ENCODE data around the gene CERKL. TPM values are rescaled to one million over a fixed set of nuclear protein-coding genes. Genes with fewer than 3 reads are reported as not detected.

CERKL gene
- total RNA-seq, 2 donors from 2014 or later, result 0.07 TPM; not detected in 1

- H3K9me3 Mint-ChIP-seq, result no peaks in the 10 kb centered on the region
Observed at GRCh38 chr2:181639686-181640085, 17.2 kb downstream of the CERKL start.

GRCh38 chr2:181632733-181633401, 24.0 kb downstream of the CERKL start:
- no peaks in the 10 kb centered on the region for H3K9me3 Mint-ChIP-seq
- no peaks in the 10 kb centered on the region for H3K36me3 Mint-ChIP-seq (ENCODE audit: insufficient read depth in 2 of 2)
- peaks cover 6% of the 10 kb centered on the region for H3K27me3 Mint-ChIP-seq (ENCODE audit: low read depth)
- no peak for ATAC-seq (replicated peaks in 1 of 2)
- H3K4me3 Mint-ChIP-seq, result no peak overlapping the region
- no peaks in the 10 kb centered on the region for H3K4me1 Mint-ChIP-seq (ENCODE audit: low read depth)
- no peak for DNase-seq
- no peak overlapping the region for H3K27ac Mint-ChIP-seq

More at GRCh38 chr2:181639686-181640085, 17.2 kb downstream of the CERKL start:
- Mint-ChIP-seq H3K4me3 (no peak overlapping the region), H3K36me3 (ENCODE audit: insufficient read depth in 2 of 2) (no peaks in the 10 kb centered on the region), H3K4me1 (ENCODE audit: low read depth) (no peaks in the 10 kb centered on the region), H3K27me3 (ENCODE audit: low read depth) (no peaks in the 10 kb centered on the region), H3K27ac (no peak overlapping the region)
- ATAC-seq (replicated peaks in 1 of 2) (no peak), DNase-seq (no peak)

DNA sequence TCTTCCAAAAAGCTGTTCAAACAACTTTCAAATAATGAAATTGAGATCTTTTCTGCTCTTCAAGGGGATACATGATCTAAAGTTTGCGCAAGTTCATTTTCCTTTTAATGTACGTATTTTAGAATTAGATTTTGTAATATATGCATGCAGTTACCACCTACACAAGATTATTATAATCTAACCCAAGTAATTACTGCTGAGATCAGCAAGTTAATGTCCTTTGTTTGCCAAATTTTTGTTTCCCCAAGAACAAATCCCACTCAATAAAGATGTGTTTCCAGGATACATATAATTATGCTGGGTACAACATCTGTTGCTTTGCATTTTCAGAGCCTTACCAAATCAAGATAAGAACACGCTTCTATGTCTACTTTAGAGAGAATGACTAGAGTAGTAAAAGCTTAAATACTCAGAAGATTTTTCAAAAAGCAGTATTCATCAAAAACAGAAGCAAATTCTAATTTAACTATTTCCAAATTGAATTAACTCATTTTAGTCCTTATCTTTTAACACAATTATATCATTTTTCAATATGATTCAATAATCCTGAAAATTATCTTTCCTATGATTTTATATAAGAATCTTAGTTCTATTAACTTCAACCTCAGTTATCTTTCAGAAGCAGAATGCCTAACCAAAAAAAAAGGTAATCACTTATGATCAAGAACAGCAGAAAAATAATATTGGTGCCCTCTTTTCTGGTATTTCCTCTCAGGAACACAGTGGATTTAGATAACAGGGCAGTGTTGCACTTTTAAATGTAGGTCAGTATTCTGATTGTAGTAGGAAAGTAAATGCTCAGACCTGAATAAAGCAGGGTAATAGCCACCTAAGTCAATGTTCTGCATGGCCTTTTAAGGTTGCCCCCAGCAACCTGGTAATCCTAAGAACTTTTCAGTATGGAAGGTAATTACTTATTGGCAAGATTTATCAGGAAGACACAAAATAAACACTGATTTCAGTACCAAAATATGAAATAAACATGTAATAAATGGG, 28.0 kb downstream of the CERKL start:
- H3K36me3 Mint-ChIP-seq (ENCODE audit: insufficient read depth in 2 of 2), result no peaks in the 10 kb centered on the region
- ATAC-seq (replicated peaks in 1 of 2) (no peak), DNase-seq (no peak)
- H3K27me3 Mint-ChIP-seq (ENCODE audit: low read depth), result peaks cover 13% of the 10 kb centered on the region
- no peaks in the 10 kb centered on the region for H3K4me1 Mint-ChIP-seq (ENCODE audit: low read depth)
- no peak overlapping the region for H3K27ac Mint-ChIP-seq
- no peak overlapping the region for H3K4me3 Mint-ChIP-seq
- peaks cover 0 to under 1% of the 10 kb centered on the region in 2 donors for H3K9me3 Mint-ChIP-seq

GRCh38 chr2:181627545-181627944, 29.4 kb downstream of the CERKL start:
- peaks cover 13% of the 10 kb centered on the region for H3K27me3 Mint-ChIP-seq (ENCODE audit: low read depth)
- no peak overlapping the region for H3K4me3 Mint-ChIP-seq

GRCh38 chr2:181626671-181627070, 30.2 kb downstream of the CERKL start:
- no peaks in the 10 kb centered on the region for H3K36me3 Mint-ChIP-seq (ENCODE audit: insufficient read depth in 2 of 2)
- H3K9me3 Mint-ChIP-seq, result peaks cover 0 to 1% of the 10 kb centered on the region in 2 donors
- no peaks in the 10 kb centered on the region for H3K4me1 Mint-ChIP-seq (ENCODE audit: low read depth)
- DNase-seq (no peak), ATAC-seq (replicated peaks in 1 of 2) (no peak)
- H3K27ac Mint-ChIP-seq, result no peak overlapping the region
- peaks cover 13% of the 10 kb centered on the region for H3K27me3 Mint-ChIP-seq (ENCODE audit: low read depth)
- no peak overlapping the region for H3K4me3 Mint-ChIP-seq

More at GRCh38 chr2:181627545-181627944, 29.4 kb downstream of the CERKL start:
- Mint-ChIP-seq H3K4me1 (ENCODE audit: low read depth) (no peaks in the 10 kb centered on the region), H3K36me3 (ENCODE audit: insufficient read depth in 2 of 2) (no peaks in the 10 kb centered on the region), H3K9me3 (peaks cover 0 to 1% of the 10 kb centered on the region in 2 donors), H3K27ac (no peak overlapping the region)
- ATAC-seq (replicated peaks in 1 of 2), result no peak
- DNase-seq, result no peak

DNA sequence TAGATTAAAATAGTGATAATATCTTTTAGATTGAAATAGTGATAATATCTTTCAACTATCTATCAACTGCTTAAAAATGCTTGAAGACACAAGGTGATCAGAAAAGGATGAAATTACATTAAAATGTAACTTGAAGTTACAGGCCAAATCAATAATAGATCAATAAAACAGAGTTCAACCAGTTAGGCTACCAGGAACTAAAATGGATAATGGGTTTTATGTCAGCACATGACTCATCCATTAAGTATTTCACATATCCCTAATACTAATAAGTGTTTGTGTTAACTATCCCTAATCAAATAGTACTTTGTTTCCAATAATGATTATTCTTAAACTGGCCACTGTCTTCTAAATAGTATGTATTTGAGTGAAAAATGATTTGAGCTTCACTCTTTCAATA, 33.7 kb downstream of the CERKL start:
- no peak for ATAC-seq (replicated peaks in 1 of 2)
- Mint-ChIP-seq H3K9me3 (peaks cover 0 to 1% of the 10 kb centered on the region in 2 donors), H3K27me3 (ENCODE audit: low read depth) (peaks cover 10% of the 10 kb centered on the region), H3K4me1 (ENCODE audit: low read depth) (no peaks in the 10 kb centered on the region), H3K27ac (no peak overlapping the region), H3K4me3 (no peak overlapping the region), H3K36me3 (ENCODE audit: insufficient read depth in 2 of 2) (no peaks in the 10 kb centered on the region)
- no peak for DNase-seq

DNA sequence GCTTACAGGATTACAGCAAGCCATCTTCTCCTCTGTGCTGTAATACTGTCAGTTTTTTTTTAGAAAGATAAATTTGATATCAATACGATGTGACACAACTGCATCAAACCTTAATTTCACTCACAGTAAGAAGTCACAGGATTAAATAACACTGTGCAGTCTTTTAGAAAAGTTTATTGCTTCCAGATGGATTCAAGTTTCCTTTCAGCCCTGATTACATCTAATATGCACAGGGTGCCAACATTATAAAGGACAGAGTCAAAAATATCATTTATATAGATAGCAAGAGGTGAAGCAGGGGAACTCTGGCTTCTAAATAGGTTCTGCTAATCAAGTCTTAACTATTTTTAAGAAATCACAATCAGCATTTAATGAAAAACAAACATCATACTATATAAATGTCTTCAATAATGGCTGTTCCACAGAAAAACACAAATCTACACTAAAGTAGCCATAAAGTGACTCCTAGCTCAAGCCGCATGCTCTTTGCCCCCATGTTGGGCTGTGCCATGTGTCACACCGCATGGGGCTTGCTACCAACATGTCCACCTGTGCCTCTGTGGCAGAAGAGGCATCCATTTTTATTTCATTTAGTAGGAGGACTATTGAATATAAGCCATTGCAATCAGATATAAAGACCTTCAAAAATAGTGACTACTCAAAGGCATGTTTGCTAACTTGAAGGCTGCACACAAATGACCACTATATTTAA, 35.0 kb downstream of the CERKL start:
- Mint-ChIP-seq H3K27ac (no peak overlapping the region), H3K4me3 (no peak overlapping the region), H3K36me3 (ENCODE audit: insufficient read depth in 2 of 2) (no peaks in the 10 kb centered on the region), H3K9me3 (peaks cover 0 to 1% of the 10 kb centered on the region in 2 donors), H3K27me3 (ENCODE audit: low read depth) (peaks cover 3% of the 10 kb centered on the region), H3K4me1 (ENCODE audit: low read depth) (no peaks in the 10 kb centered on the region)
- DNase-seq (no peak), ATAC-seq (replicated peaks in 1 of 2) (no peak)

GRCh38 chr2:181619516-181619915, 37.4 kb downstream of the CERKL start:
- H3K27me3 Mint-ChIP-seq (ENCODE audit: low read depth), result no peaks in the 10 kb centered on the region
- H3K4me1 Mint-ChIP-seq (ENCODE audit: low read depth), result no peaks in the 10 kb centered on the region
- peaks cover 0 to 1% of the 10 kb centered on the region in 2 donors for H3K9me3 Mint-ChIP-seq
- DNase-seq (no peak), ATAC-seq (replicated peaks in 1 of 2) (no peak)
- H3K36me3 Mint-ChIP-seq (ENCODE audit: insufficient read depth in 2 of 2), result no peaks in the 10 kb centered on the region
- H3K27ac Mint-ChIP-seq, result no peak overlapping the region
- H3K4me3 Mint-ChIP-seq, result no peak overlapping the region

DNA sequence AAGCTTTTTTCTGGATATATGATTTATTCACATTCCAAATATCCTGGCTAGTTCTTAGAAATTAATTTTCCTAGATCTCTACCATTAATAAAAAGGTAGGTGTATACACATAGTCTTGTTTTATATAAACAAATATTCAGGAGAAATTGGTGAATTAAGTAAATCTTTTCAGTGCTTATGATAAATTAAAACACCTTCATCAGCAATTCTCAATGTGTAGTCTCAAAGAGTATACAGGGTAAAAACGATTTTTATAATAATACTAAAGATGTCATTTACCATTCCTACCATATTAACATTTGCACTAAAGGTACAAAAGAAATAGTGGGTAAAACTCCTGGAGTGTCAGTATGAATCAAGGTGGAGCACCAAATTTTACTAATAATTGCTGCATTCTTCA, 40.2 kb downstream of the CERKL start:
- Mint-ChIP-seq H3K4me3 (no peak overlapping the region), H3K9me3 (no peaks in the 10 kb centered on the region), H3K27ac (no peak overlapping the region), H3K27me3 (ENCODE audit: low read depth) (no peaks in the 10 kb centered on the region), H3K4me1 (ENCODE audit: low read depth) (peaks cover 4% of the 10 kb centered on the region), H3K36me3 (ENCODE audit: insufficient read depth in 2 of 2) (no peaks in the 10 kb centered on the region)
- no peak for ATAC-seq (replicated peaks in 1 of 2)
- no peak for DNase-seq

GRCh38 chr2:181614874-181615638, 41.8 kb downstream of the CERKL start:
- ATAC-seq (replicated peaks in 1 of 2) (no peak), DNase-seq (no peak)
- Mint-ChIP-seq H3K9me3 (no peaks in the 10 kb centered on the region), H3K27me3 (ENCODE audit: low read depth) (no peaks in the 10 kb centered on the region), H3K36me3 (ENCODE audit: insufficient read depth in 2 of 2) (no peaks in the 10 kb centered on the region), H3K4me3 (no peak overlapping the region), H3K4me1 (ENCODE audit: low read depth) (peaks cover 4% of the 10 kb centered on the region), H3K27ac (no peak overlapping the region)

DNA sequence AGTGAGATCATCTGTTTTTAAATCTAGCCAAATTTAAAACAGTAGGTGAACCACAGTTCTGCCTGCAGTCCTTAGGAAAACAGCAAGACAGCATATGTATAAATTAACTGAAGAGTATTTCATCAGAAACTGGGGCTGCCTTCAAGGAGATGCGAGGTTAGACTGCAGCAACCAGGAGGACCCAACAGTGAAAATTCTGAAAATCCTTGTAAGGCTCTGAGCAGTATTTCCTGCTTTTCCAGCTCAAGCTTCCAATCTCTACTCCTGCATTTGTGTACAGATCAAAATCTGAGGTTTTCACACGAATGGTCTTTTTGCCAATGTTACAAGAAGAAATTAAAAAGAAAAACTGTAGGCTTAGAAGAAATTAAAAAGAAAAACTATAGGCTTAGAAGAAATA, 43.7 kb downstream of the CERKL start:
- H3K4me1 Mint-ChIP-seq (ENCODE audit: low read depth), result peaks cover 10% of the 10 kb centered on the region
- H3K27me3 Mint-ChIP-seq (ENCODE audit: low read depth), result no peaks in the 10 kb centered on the region
- no peak for ATAC-seq (replicated peaks in 1 of 2)
- no peaks in the 10 kb centered on the region for H3K9me3 Mint-ChIP-seq
- no peak overlapping the region for H3K27ac Mint-ChIP-seq
- no peak for DNase-seq
- H3K36me3 Mint-ChIP-seq (ENCODE audit: insufficient read depth in 2 of 2), result no peaks in the 10 kb centered on the region
- H3K4me3 Mint-ChIP-seq, result no peak overlapping the region
